GM19035 (cell line): ENCODE results near the gene TOP1.

Source experiments
- ATAC-seq: cut with Tn5 transposase; IDR thresholded peaks from one replicate; pipeline ENCODE4 v1.9.1; 2021; ENCODE audit not compliant: unreplicated experiment

TOP1 gene

GRCh38 chr20:41035207-41035606, 6.6 kb downstream of the TOP1 start:
- no peak for ATAC-seq

GRCh38 chr20:41037179-41037578, 8.6 kb downstream of the TOP1 start:
- no peak for ATAC-seq

- no peak for ATAC-seq
Observed at GRCh38 chr20:41038149-41038877, 9.7 kb downstream of the TOP1 start.

GRCh38 chr20:41038878-41039404, 10.3 kb downstream of the TOP1 start:
- no peak for ATAC-seq

- no peak for ATAC-seq
Observed at GRCh38 chr20:41040855-41041254, 12.2 kb downstream of the TOP1 start.

- ATAC-seq, result no peak
Observed at GRCh38 chr20:41041693-41042092, 13.1 kb downstream of the TOP1 start.

GRCh38 chr20:41044409-41045062, 15.9 kb downstream of the TOP1 start:
- no peak for ATAC-seq

- ATAC-seq, result no peak
Observed at GRCh38 chr20:41045671-41046070, 17.0 kb downstream of the TOP1 start.

GRCh38 chr20:41046716-41047115, 18.1 kb downstream of the TOP1 start:
- no peak for ATAC-seq

- ATAC-seq, result no peak
Observed at GRCh38 chr20:41047279-41047974, 18.8 kb downstream of the TOP1 start.

- no peak for ATAC-seq
Observed at GRCh38 chr20:41047975-41048305, 19.3 kb downstream of the TOP1 start.

GRCh38 chr20:41048461-41049301, 20.1 kb downstream of the TOP1 start:
- no peak for ATAC-seq

GRCh38 chr20:41049451-41049850, 20.8 kb downstream of the TOP1 start:
- no peak for ATAC-seq

- no peak for ATAC-seq
Observed at GRCh38 chr20:41050361-41051008, 21.9 kb downstream of the TOP1 start.

GRCh38 chr20:41051009-41051825, 22.6 kb downstream of the TOP1 start:
- ATAC-seq, result no peak

GRCh38 chr20:41052742-41053419, 24.3 kb downstream of the TOP1 start:
- no peak for ATAC-seq

- no peak for ATAC-seq
Observed at GRCh38 chr20:41054070-41054846, 25.6 kb downstream of the TOP1 start.

GRCh38 chr20:41054847-41055230, 26.2 kb downstream of the TOP1 start:
- ATAC-seq, result no peak
